ENCODE data around the gene RBM44.
"Not testable (repeated sequence)": the region's sequence is repeated elsewhere in the genome, so short reads cannot be mapped to it uniquely, and the experiment has no call there.

Gene RBM44

DNA sequence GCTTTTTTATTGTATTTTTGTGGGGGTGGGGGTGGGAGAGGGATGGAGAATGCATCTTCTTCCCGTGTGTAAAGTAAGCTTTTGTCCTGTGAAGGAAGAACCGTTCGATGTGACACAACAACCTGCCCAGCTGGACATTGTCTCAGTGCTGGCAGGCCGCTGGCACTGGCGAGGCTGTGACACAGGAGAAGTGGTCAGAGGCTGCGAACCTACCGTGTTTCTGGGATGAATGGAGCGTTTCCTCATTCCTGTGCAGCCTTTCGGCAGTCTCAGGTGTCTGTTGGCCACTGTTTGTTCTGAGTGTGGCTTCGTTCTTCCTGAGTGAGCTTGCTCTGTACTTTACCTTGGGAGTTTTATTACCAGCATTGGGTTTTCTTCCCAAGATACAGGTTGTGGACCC is 68.9 kb downstream of the RBM44 start:
- Histone ChIP-seq H3K9ac (ENCODE audit: low read length) (no peak overlapping the region), H3K9me3 (ENCODE audit: control insufficient read depth, low read depth, low read length) (no peaks in the 10 kb centered on the region), H3K27ac (ENCODE audit: low read length) (no peak overlapping the region), H3K27me3 (ENCODE audit: control insufficient read depth, insufficient read depth, low read length) (no peaks in the 10 kb centered on the region), H3K36me3 (ENCODE audit: control insufficient read depth, low read depth, low read length) (no peaks in the 10 kb centered on the region), H3K4me1 (ENCODE audit: control insufficient read depth, low read depth, low read length) (no peaks in the 10 kb centered on the region), H3K4me3 (ENCODE audit: low read length) (no peak overlapping the region)

DNA sequence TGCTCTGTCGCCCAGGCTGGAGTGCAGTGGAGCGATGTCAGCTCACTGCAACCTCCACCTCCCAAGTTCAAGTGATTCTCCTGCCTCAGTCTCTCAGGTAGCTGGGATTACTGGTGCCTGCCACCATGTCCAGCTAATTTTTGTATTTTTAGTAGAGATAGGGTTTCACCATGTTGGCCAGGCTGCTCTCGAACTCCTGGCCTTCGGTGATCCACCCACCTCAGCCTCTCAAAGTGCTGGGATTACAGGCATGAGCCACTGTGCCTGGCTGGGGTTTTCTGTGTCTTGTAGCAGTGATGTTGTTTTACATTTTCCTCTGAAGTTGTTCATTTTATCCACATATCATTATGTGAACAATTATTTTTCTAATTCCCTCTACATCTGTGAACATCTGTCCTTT is 69.5 kb downstream of the RBM44 start:
- H3K9ac ChIP-seq (ENCODE audit: low read length); H3K27me3 ChIP-seq (ENCODE audit: control insufficient read depth, insufficient read depth, low read length); H3K4me3 ChIP-seq (ENCODE audit: low read length); H3K9me3 ChIP-seq (ENCODE audit: control insufficient read depth, low read depth, low read length); H3K4me1 ChIP-seq (ENCODE audit: control insufficient read depth, low read depth, low read length); H3K27ac ChIP-seq (ENCODE audit: low read length); H3K36me3 ChIP-seq (ENCODE audit: control insufficient read depth, low read depth, low read length): not testable (repeated sequence)

DNA sequence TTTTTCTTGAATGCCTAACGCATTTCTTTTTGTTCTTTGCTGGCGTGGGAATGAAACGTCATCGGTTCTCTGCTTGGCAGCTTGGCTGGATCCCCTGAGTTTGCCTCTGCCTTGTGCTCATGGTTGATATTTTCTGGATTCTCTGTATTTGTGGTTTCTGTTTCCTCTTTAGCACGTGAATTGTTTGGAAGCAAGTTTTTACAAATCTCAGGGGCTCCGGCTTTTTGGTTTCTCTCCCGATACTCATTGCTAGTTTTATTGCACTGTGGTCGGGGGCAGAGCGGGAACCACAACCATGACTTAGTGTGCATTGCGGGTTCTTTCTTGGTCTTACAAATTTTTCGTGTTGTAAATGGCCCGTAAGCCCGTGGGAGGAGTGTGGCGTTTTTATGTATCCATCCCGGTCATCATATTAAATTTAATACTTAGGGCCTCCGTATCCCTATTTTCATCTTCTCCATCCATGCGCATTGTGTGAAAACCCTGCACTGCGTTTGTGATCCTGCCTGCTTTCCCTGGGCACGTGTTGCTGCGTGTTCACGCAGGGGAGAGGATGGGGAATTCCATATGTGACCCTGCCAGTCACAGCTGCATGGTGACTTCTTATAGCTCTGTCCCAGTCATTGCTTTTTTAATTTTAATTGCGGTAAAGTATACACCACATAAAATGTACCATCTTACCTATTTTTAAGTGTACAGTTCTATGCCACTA is 70.2 kb downstream of the RBM44 start:
- no peaks in the 10 kb centered on the region for H3K27me3 ChIP-seq (ENCODE audit: control insufficient read depth, insufficient read depth, low read length)
- H3K9me3 ChIP-seq (ENCODE audit: control insufficient read depth, low read depth, low read length): no peaks in the 10 kb centered on the region
- H3K9ac ChIP-seq (ENCODE audit: low read length): no peak overlapping the region
- no peak overlapping the region for H3K4me3 ChIP-seq (ENCODE audit: low read length)
- no peaks in the 10 kb centered on the region for H3K4me1 ChIP-seq (ENCODE audit: control insufficient read depth, low read depth, low read length)
- H3K27ac ChIP-seq (ENCODE audit: low read length): no peak overlapping the region
- no peaks in the 10 kb centered on the region for H3K36me3 ChIP-seq (ENCODE audit: control insufficient read depth, low read depth, low read length)

DNA sequence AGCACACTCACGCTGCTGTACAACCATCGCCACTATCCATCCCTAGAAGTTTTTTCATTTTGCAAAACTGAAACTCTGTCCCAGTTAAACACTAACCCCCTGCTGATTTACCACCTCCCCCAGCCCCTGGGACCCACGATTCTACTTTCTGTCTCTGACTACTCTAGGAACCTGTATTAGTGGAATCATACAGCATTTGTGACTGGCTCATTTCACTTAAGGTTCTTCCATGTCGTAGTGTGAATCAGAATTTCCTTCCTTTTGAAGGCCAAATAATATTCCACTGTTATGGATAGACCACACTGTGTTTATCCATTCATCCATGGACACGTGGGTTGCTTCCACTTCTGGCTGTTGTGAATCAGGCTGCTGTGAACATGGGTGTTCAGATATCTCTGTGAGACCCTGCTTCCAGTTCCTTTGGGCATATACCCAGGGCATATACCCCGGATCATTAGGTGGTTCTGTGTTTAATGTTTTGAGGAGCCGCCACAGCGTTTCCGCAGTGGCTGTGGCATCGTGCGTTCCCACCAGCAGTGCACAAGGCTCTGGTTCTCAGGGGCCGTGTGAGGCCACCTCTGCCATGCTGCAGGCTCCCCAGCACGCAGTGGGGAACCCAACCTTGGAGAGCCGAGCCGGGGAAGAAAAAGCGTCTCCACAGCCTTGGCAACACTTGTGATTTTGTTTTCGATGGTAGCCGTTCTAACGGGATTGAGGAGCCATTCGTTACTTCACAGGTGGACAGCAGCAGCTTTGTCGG is 70.9 kb downstream of the RBM44 start:
- Histone ChIP-seq H3K27ac (ENCODE audit: low read length) (no peak overlapping the region), H3K9ac (ENCODE audit: low read length) (no peak overlapping the region), H3K9me3 (ENCODE audit: control insufficient read depth, low read depth, low read length) (no peaks in the 10 kb centered on the region), H3K4me3 (ENCODE audit: low read length) (no peak overlapping the region), H3K36me3 (ENCODE audit: control insufficient read depth, low read depth, low read length) (no peaks in the 10 kb centered on the region), H3K27me3 (ENCODE audit: control insufficient read depth, insufficient read depth, low read length) (no peaks in the 10 kb centered on the region), H3K4me1 (ENCODE audit: control insufficient read depth, low read depth, low read length) (no peaks in the 10 kb centered on the region)

DNA sequence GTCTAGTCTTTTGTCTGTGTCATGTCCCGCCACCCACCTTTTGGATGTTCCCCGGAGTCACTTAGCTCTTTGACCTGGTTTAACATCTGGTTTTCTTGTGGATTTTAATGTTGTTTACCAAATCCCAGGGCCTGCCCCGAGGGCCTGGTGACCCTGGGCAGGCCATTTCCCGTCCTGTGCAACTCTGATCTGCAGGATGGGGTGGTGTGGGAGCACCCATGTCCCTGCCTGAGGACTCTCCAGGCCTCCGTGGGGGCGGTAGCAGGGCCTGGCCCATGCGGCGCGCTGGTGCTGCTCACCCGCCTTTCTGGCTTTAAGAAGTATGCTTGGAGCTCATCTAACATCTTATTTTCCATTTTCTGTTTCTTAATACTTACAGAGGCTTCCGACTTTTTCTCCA is 71.5 kb downstream of the RBM44 start:
- no peak overlapping the region for H3K9ac ChIP-seq (ENCODE audit: low read length)
- H3K4me3 ChIP-seq (ENCODE audit: low read length): no peak overlapping the region
- H3K4me1 ChIP-seq (ENCODE audit: control insufficient read depth, low read depth, low read length): no peaks in the 10 kb centered on the region
- H3K27ac ChIP-seq (ENCODE audit: low read length): no peak overlapping the region
- H3K9me3 ChIP-seq (ENCODE audit: control insufficient read depth, low read depth, low read length): no peaks in the 10 kb centered on the region
- H3K27me3 ChIP-seq (ENCODE audit: control insufficient read depth, insufficient read depth, low read length): no peaks in the 10 kb centered on the region
- no peaks in the 10 kb centered on the region for H3K36me3 ChIP-seq (ENCODE audit: control insufficient read depth, low read depth, low read length)

DNA sequence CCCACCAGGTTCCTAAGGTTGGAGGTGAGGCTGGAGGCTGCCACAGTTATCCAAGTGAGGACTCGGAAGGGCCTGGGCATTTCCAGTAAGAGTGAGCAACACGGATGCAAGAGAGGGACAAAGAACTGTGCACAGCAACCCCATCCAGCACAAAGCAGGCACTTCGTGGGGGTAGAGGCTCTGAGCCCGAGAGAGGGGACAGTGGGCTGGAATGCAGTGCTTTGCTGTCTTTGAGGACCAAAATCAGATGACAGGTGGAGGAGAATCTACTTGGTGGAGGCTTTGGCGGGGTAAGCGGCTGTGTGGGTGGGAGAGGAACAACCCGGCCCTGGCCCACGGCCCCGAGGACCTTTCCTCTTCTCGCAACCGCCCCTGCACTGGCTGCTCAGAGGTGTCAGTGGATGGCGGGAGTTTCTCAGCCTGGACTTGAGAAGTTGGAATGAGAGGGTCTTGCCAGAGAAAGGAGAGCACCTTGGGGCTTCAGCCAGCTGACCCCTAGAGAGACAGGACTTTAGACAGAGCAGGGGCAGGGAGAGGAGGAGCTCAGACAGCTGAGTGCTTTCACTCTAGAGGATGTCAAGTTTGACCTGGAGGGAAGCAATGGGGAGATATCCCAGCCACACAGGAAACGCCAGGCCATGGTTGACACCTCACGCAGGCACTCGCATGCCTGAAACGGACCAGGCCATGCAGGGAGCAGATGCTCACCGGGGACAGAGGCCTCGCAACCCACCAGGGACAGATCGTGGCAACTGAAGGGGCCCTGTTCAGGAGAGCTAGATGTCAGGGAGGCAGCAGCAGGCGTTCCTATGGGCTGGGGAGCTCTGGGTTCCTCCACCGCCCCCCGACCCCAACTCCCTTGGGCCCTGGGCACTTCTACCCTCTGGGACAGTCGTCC is 72.4 kb downstream of the RBM44 start:
- H3K27me3 ChIP-seq (ENCODE audit: control insufficient read depth, insufficient read depth, low read length): no peaks in the 10 kb centered on the region
- no peak overlapping the region for H3K4me3 ChIP-seq (ENCODE audit: low read length)
- H3K9me3 ChIP-seq (ENCODE audit: control insufficient read depth, low read depth, low read length): no peaks in the 10 kb centered on the region
- H3K36me3 ChIP-seq (ENCODE audit: control insufficient read depth, low read depth, low read length): no peaks in the 10 kb centered on the region
- H3K9ac ChIP-seq (ENCODE audit: low read length): no peak overlapping the region
- no peaks in the 10 kb centered on the region for H3K4me1 ChIP-seq (ENCODE audit: control insufficient read depth, low read depth, low read length)
- H3K27ac ChIP-seq (ENCODE audit: low read length): no peak overlapping the region

DNA sequence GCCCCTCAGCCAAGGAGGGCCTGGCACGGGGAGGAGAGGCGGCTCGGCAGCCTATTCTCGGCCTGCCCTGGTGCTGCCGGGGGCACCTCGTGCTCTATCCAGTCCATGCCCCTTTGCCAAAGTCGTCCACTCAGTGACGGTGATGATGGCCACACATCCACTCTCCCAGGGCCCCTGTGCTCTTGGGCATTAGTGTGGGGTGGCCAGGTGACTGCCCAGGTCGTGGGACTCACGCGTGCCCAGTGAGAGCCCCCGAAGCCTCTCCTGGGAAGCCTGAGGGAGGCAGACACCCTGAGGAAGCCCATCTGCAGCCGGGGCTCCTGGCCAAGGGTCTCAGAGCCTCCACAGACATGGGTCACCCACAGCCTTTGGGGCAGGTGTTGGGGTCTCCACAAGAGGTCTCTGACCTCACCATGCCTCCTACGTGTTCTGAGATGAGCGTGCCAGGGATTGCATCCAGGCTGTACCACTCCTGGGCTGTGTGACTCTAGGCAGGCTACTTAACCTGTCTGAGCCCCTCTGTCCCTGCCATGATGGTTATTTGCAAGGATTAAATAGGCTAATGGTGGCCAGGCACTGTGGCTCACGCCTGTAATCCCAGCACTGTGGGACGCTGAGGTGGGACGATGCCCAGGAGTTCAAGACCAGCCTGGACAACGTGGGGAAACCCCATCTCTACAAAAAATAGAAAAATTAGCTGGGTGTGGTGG is 73.8 kb downstream of the RBM44 start:
- H3K9me3 ChIP-seq (ENCODE audit: control insufficient read depth, low read depth, low read length): no peaks in the 10 kb centered on the region
- no peaks in the 10 kb centered on the region for H3K27me3 ChIP-seq (ENCODE audit: control insufficient read depth, insufficient read depth, low read length)
- H3K36me3 ChIP-seq (ENCODE audit: control insufficient read depth, low read depth, low read length): no peaks in the 10 kb centered on the region
- H3K4me1 ChIP-seq (ENCODE audit: control insufficient read depth, low read depth, low read length): no peaks in the 10 kb centered on the region
- H3K27ac ChIP-seq (ENCODE audit: low read length): no peak overlapping the region
- H3K4me3 ChIP-seq (ENCODE audit: low read length): no peak overlapping the region
- H3K9ac ChIP-seq (ENCODE audit: low read length): no peak overlapping the region

DNA sequence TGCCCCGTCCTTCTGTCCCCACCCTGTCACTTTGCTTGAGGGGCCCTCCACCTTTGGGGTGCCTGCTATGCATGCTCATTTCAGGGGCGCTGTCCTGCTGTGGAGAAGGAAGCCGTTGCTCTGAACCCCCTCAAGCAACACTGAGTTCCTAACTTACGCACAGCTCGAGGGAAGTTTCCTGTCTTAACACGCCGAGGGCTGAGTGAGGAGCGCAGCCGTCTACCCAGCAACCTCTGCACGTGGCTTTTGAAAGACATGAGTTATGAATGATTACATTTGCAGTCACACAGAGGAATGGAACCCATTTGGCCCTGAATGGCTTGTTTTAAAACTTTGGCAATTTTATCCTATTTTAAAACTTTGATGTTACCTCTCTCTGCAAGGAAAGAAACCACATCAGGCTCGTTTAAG is 74.8 kb downstream of the RBM44 start:
- Histone ChIP-seq H3K4me3 (ENCODE audit: low read length) (no peak overlapping the region), H3K4me1 (ENCODE audit: control insufficient read depth, low read depth, low read length) (no peaks in the 10 kb centered on the region), H3K36me3 (ENCODE audit: control insufficient read depth, low read depth, low read length) (no peaks in the 10 kb centered on the region), H3K27ac (ENCODE audit: low read length) (no peak overlapping the region), H3K9me3 (ENCODE audit: control insufficient read depth, low read depth, low read length) (no peaks in the 10 kb centered on the region), H3K27me3 (ENCODE audit: control insufficient read depth, insufficient read depth, low read length) (no peaks in the 10 kb centered on the region), H3K9ac (ENCODE audit: low read length) (no peak overlapping the region)

DNA sequence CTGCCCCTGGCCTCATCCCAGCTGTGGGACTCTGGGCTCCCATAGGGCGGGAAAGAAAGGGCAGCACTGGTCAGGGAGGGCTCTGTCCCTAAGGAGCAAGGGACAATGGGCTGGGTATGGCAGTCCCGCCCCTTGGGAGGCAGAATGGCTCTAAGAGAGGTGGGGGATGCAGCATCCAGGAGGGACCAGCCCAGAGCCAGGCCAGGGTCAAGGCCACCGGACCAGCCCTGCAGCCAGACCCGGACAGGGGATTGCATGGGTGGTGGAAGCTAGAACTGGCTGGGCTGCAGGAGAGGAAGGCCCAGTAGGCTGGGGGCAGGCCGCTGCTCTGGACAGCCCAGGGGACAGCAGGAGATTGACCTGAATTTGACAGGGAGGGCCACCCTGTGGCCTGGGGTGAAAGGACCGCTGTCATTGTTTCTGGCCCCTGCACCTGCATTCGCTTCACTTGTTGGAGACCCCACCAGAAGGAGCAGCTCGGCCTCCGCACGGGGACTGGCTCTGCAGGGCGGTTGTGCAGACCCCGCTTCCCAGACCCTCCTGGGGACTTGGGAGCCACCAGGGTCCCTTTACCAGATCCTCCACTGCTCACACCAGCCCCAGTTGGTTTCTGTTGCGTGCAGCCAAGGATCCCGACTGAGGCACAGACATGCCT is 75.4 kb downstream of the RBM44 start:
- H3K4me3 ChIP-seq (ENCODE audit: low read length): no peak overlapping the region
- H3K4me1 ChIP-seq (ENCODE audit: control insufficient read depth, low read depth, low read length): no peaks in the 10 kb centered on the region
- no peak overlapping the region for H3K9ac ChIP-seq (ENCODE audit: low read length)
- H3K36me3 ChIP-seq (ENCODE audit: control insufficient read depth, low read depth, low read length): no peaks in the 10 kb centered on the region
- H3K27me3 ChIP-seq (ENCODE audit: control insufficient read depth, insufficient read depth, low read length): no peaks in the 10 kb centered on the region
- no peaks in the 10 kb centered on the region for H3K9me3 ChIP-seq (ENCODE audit: control insufficient read depth, low read depth, low read length)
- no peak overlapping the region for H3K27ac ChIP-seq (ENCODE audit: low read length)

DNA sequence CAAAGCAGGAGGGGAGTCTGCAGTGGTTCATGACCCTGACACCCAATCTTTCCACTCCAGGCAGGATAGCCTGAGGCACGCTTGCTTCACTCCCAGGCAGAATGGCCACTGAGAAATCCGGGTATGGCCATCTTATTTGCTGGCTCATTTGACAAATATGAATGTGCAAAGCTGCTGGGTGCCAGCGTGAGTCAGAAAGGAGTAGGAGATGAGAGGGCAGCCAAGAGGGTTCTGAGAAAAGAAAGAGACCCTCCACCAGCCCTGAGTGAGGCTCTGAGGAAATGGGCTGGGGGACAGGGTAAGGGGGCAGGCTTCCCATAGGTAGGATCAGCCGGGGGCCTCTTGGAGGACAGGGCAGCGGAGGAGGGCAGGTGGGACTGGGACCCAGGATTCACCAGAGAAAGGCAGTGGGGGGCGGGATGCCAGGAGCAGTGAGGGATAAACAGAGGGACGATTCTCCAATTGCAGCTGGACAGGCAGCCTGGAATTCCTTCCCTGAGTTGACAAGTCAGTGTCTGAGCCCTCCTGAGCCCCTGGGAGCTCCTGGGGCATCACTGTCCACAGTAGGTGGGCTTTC is 76.1 kb downstream of the RBM44 start:
- H3K36me3 ChIP-seq (ENCODE audit: control insufficient read depth, low read depth, low read length): no peaks in the 10 kb centered on the region
- no peaks in the 10 kb centered on the region for H3K9me3 ChIP-seq (ENCODE audit: control insufficient read depth, low read depth, low read length)
- H3K4me1 ChIP-seq (ENCODE audit: control insufficient read depth, low read depth, low read length): no peaks in the 10 kb centered on the region
- H3K27me3 ChIP-seq (ENCODE audit: control insufficient read depth, insufficient read depth, low read length): no peaks in the 10 kb centered on the region
- no peak overlapping the region for H3K27ac ChIP-seq (ENCODE audit: low read length)
- no peak overlapping the region for H3K4me3 ChIP-seq (ENCODE audit: low read length)
- no peak overlapping the region for H3K9ac ChIP-seq (ENCODE audit: low read length)

Measured in iPS-18a (cell line).